Uterus (tissue), 4 donors: ENCODE measurements around the gene IL13RA1. TPM values are rescaled to one million over a fixed set of nuclear protein-coding genes. Genes with fewer than 3 reads are reported as not detected.

ENCODE experiments used
- DNase-seq, 2 donors: peaks; one replicate each; pipeline ENCODE4 v3.0.0-alpha.2; 2019 to 2020
- H3K27ac ChIP-seq, 2 donors: fragments of 200-600 bp; sonication (generic); 1 replicate in 1 of 2; 2 replicates in 1 of 2; pipeline ENCODE4 v1.5.1; 2016 to 2018
- H3K27me3 ChIP-seq, 2 donors: fragments of 200-600 bp; sonication (generic); one replicate each; pipeline ENCODE4 v1.5.1; 2018 to 2019; ENCODE audit warnings: control low read depth in 1 of 2
- H3K36me3 ChIP-seq, 2 donors: fragments of 200-600 bp; sonication (generic); one replicate each; pipeline ENCODE4 v1.5.1; 2019; ENCODE audit warnings: control low read depth in 1 of 2
- H3K4me1 ChIP-seq, 2 donors: fragments of 200-600 bp; sonication (generic); one replicate each; pipeline ENCODE4 v1.5.1; 2018 to 2019; ENCODE audit warnings: control low read depth in 1 of 2
- H3K4me3 ChIP-seq, 2 donors: fragments of 200-600 bp; sonication (generic); 1 replicate in 1 of 2; 2 replicates in 1 of 2; pipeline ENCODE4 v1.5.1; 2018 to 2019; ENCODE audit warnings: mild to moderate bottlenecking in 1 of 2
- H3K9me3 ChIP-seq, 2 donors: fragments of 200-600 bp; sonication (generic); one replicate each; pipeline ENCODE4 v1.5.1; 2019; ENCODE audit warnings: control low read depth in 1 of 2
- CTCF ChIP-seq, 4 experiments: fragments of 200-600 bp in 2 of 4; fragments of 450-650 bp in 2 of 4; sonication (generic) in 2 of 4; IDR thresholded peaks; one replicate each; pipeline ENCODE4 v1.5.1; 2016 to 2019; ENCODE audit warnings: antibody characterized with exemption in 4 of 4, mild to moderate bottlenecking in 2 of 4, moderate library complexity in 1 of 4
- POLR2A ChIP-seq, 2 donors: fragments of 450-650 bp; IDR thresholded peaks; one replicate each; pipeline ENCODE4 v1.6.1; 2016; ENCODE audit warnings: antibody characterized with exemption in 2 of 2, mild to moderate bottlenecking in 1 of 2, moderate library complexity in 1 of 2
- intact Hi-C: fragments of 100-400 bp; cut with DNase I; formaldehyde crosslinking; loops from one replicate; pipeline ENCODE4 v1.15.1; 2023; ENCODE audit warnings: low total_unique reads
- total RNA-seq, 4 donors: library from RNA; depleted of rRNA in 3 of 4; stranded (reverse); fragments of >200 nt in 3 of 4; gene quantifications; one replicate each; pipeline versions ENCODE4 v1.1.0 to v1.2.4, GENCODE V29; 2014 to 2023
- donor health status: DM: yes; HTN: yes; CAD: no.

Gene IL13RA1
- total RNA-seq, 4 donors from 2014 or later: 20.2 to 60.0 (median 39.9) TPM

DNA sequence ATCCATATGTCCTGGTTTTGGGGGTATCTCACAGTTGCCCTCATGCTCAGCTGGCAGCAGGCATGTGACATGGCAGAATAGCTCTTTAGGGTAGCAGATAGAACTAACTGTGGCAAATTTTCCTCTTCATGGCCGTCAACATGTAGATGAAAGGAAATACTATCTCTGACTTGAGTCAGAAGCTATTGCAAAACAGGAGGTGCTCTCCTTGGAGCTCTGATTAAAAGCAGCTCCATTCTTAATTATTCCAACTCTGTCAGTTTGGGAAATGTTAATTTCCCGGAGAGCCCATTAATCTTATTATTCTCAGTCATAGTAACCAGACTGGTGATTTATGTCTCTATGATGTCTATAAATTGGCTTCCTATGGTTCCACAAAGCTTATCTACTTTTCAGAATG, 18.2 kb downstream of the IL13RA1 start:
- intact Hi-C loops: no loop called here
- Histone ChIP-seq H3K4me3 (no peak overlapping the region), H3K4me1 (no peaks in the 10 kb centered on the region), H3K27me3 (no peaks in the 10 kb centered on the region), H3K9me3 (no peaks in the 10 kb centered on the region), H3K36me3 (no peaks in the 10 kb centered on the region), H3K27ac (peak overlapping the region in 1 of 2 donors; percentile 22)
- DNase-seq: no peak
- TF ChIP-seq POLR2A (IDR thresholded peaks at IDR 0.05) (no peak), CTCF (IDR thresholded peaks at IDR 0.05) (no peak)

GRCh38 chrX:118751950-118752783, 24.8 kb downstream of the IL13RA1 start:
- no peak for DNase-seq
- TF ChIP-seq POLR2A (IDR thresholded peaks at IDR 0.05): no peak
- no peak for TF ChIP-seq CTCF (IDR thresholded peaks at IDR 0.05)
- Histone ChIP-seq H3K9me3 (no peaks in the 10 kb centered on the region), H3K4me1 (no peaks in the 10 kb centered on the region), H3K27ac (peak overlapping the region in 1 of 2 donors; percentile 38), H3K36me3 (no peaks in the 10 kb centered on the region), H3K27me3 (no peaks in the 10 kb centered on the region), H3K4me3 (no peak overlapping the region)
- intact Hi-C loops: no loop called here

GRCh38 chrX:118755633-118756032, 28.2 kb downstream of the IL13RA1 start:
- Histone ChIP-seq H3K27me3 (no peaks in the 10 kb centered on the region), H3K4me1 (no peaks in the 10 kb centered on the region), H3K4me3 (no peak overlapping the region), H3K9me3 (no peaks in the 10 kb centered on the region), H3K36me3 (no peaks in the 10 kb centered on the region), H3K27ac (peak overlapping the region; percentile 51 to 69)
- DNase-seq: no peak
- intact Hi-C loops: no loop called here
- no peak for TF ChIP-seq CTCF (IDR thresholded peaks at IDR 0.05)
- no peak for TF ChIP-seq POLR2A (IDR thresholded peaks at IDR 0.05)

DNA sequence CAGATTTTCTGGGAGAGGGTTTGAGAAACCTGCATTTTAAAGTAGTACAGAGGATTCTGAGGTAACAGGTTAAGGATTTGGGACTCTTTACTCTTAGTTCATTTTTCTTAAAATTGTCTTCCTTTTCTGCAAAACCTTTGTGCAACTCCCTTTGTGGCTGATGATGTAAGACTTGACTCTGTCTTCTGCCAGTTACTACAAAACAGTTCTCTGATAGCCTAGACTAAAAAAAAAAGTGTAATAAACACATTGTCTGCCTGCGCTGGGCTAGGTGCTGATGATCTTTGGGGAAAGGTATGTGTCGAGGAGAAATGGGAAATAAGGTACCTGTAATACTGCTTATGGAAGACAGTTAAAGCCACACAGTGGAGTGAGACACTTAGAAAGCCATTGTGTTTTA, 28.7 kb downstream of the IL13RA1 start:
- H3K36me3 ChIP-seq: no peaks in the 10 kb centered on the region
- peak overlapping the region; percentile 51 to 69 for H3K27ac ChIP-seq
- intact Hi-C loops: no loop called here
- H3K9me3 ChIP-seq: no peaks in the 10 kb centered on the region
- TF ChIP-seq CTCF (IDR thresholded peaks at IDR 0.05): no peak
- no peak for TF ChIP-seq POLR2A (IDR thresholded peaks at IDR 0.05)
- H3K4me3 ChIP-seq: no peak overlapping the region
- H3K4me1 ChIP-seq: no peaks in the 10 kb centered on the region
- no peaks in the 10 kb centered on the region for H3K27me3 ChIP-seq
- DNase-seq: no peak

- Histone ChIP-seq H3K27ac (no peak overlapping the region), H3K36me3 (no peaks in the 10 kb centered on the region), H3K4me3 (no peak overlapping the region), H3K4me1 (no peaks in the 10 kb centered on the region), H3K9me3 (no peaks in the 10 kb centered on the region), H3K27me3 (no peaks in the 10 kb centered on the region)
- no peak for DNase-seq
- intact Hi-C loops: no loop called here
- TF ChIP-seq CTCF (IDR thresholded peaks at IDR 0.05) (no peak), POLR2A (IDR thresholded peaks at IDR 0.05) (no peak)
Measured at GRCh38 chrX:118758511-118758910, 31.1 kb downstream of the IL13RA1 start.
